ENCODE measurements around the gene ATP8B4.

GRCh38 chr15:50009634-50010033 lies 109.4 kb downstream of the ATP8B4 start:
- TF ChIP-seq CTCF (conservative IDR thresholded peaks at IDR 0.05 in 1 of 2, IDR thresholded peaks at IDR 0.05 in 1 of 2; ENCODE audit: low read depth in 1 of 2, low read length in 2 of 2) (no peak), EZH2 (IDR thresholded peaks at IDR 0.05; ENCODE audit: low read length, missing control alignments) (no peak)
